Upper lobe of left lung (tissue), 6 donors: Measurements from ENCODE around the gene NFATC2. TPM values are rescaled to one million over a fixed set of nuclear protein-coding genes. Genes with fewer than 3 reads are reported as not detected.

Experiments
- ATAC-seq, 2 donors: fragments of 200-7000 bp; cut with Tn5 transposase; one replicate each; pipeline ENCODE4 v1.9.1; 2022; ENCODE audit warnings: mild to moderate bottlenecking in 2 of 2, moderate library complexity in 2 of 2; ENCODE audit not compliant: low FRiP score in 2 of 2
- DNase-seq, 2 donors: peaks; one replicate each; pipeline ENCODE4 v3.0.0-alpha.2; 2019 to 2020
- H3K27ac ChIP-seq, 4 donors: fragments of 200-600 bp; sonication (generic); one replicate each; pipeline ENCODE4 v1.5.1; 2016 to 2019
- H3K27me3 ChIP-seq, 4 donors: fragments of 200-600 bp; sonication (generic); one replicate each; pipeline ENCODE4 v1.5.1; 2017 to 2019
- H3K36me3 ChIP-seq, 4 donors: fragments of 200-600 bp; sonication (generic); one replicate each; pipeline ENCODE4 v1.5.1; 2016 to 2019
- H3K4me1 ChIP-seq, 4 donors: fragments of 200-600 bp; sonication (generic); one replicate each; pipeline ENCODE4 v1.5.1; 2018 to 2019
- H3K4me3 ChIP-seq, 4 donors: fragments of 200-600 bp; sonication (generic); one replicate each; pipeline ENCODE4 v1.5.1; 2017 to 2019; ENCODE audit warnings: mild to moderate bottlenecking in 2 of 4, moderate library complexity in 1 of 4
- H3K9me3 ChIP-seq, 4 donors: fragments of 200-600 bp; sonication (generic); one replicate each; pipeline ENCODE4 v1.5.1; 2018 to 2019
- EP300 ChIP-seq, 4 donors: sonication (generic); formaldehyde crosslinking; IDR thresholded peaks; one replicate each; pipeline ENCODE4 v1.5.1; 2017; ENCODE audit warnings: antibody characterized with exemption in 4 of 4, control low read depth in 2 of 4
- POLR2A ChIP-seq, 4 donors: fragments of 450-650 bp; IDR thresholded peaks; one replicate each; pipeline ENCODE4 v1.5.1; 2016 to 2017; ENCODE audit warnings: antibody characterized with exemption in 4 of 4, mild to moderate bottlenecking in 2 of 4
- POLR2AphosphoS5 ChIP-seq, 2 donors: sonication (generic); formaldehyde crosslinking; IDR thresholded peaks; one replicate each; pipeline ENCODE4 v1.5.1; 2017; ENCODE audit warnings: antibody characterized with exemption in 2 of 2
- WGBS, 2 donors: methylation state at CpG; one replicate each; pipeline ENCODE4 v1.1.5; 2017 to 2018; 5-methylcytosine and 5-hydroxymethylcytosine counted together
- total RNA-seq, 6 donors: library from RNA; depleted of rRNA in 4 of 6; stranded (reverse); fragments of >200 nt in 4 of 6; gene quantifications; one replicate each; pipeline versions ENCODE4 v1.1.0 to v1.2.1, GENCODE V29; 2016 to 2021
- TF ChIP-seq, protein P1 (sequence below), 6 experiments: fragments of 450-650 bp in 4 of 6; fragments of 200-600 bp in 2 of 6; sonication (generic) in 2 of 6; IDR thresholded peaks; one replicate each; pipeline ENCODE4 v1.5.1; 2016 to 2019; ENCODE audit warnings: antibody characterized with exemption in 6 of 6
- donor health status: DM: no; HTN: no; CAD: no; lungs with moderate emphysema.
- donor health status: DM: no; HTN: yes; CAD: no; lungs with severe emphysema.

NFATC2 gene
- total RNA-seq, 6 donors from 2014 or later, result 5.1 to 28.1 (median 7.6) TPM

DNA sequence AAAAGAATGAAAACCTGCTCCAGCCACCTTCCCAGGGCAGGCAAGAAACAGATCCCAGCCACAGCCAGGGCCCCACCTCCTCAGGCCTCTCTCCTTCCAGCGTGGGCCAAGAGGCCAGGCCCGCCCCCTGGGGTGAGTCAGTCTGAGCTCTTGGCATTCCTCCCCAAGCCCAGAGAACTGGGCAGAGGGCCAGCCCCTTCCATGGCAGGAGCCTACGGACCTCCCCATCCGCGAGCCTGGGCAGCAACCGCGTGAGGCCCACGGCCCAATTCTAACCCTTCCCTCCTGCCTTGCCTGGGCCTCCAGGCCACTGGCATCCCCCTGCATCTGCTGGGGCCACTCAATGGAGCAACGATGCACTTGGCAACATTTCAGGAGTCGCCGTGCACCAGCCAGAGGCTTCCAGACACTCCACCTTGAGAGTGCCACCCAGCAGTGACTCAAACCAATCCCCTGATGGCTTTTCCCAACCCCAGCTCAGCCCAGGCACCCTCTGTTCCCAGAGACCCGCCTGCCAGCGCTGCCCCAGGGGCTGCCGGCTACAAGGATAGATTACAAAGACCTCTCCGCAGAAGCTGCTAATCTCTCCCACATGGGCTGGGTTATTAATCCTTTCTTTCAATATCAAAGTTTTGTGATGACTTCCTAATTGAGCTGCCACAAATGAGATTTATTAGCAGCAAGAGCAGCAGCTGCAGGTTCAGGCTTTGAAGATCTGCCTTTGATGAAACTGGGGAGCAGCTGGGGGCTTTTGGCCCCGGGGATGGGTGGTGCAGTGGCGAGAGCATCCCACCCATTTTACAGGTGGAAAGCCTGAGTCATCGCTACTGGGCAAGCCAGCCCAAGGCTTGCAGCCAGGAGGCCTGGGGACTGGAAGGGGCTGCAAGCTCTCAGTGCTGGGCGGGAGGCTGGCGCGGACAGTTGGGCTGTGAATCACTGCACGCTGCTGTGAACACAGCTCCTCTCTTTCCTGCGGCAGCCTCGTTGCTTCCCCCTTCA lies 85.7 kb downstream of the NFATC2 start:
- ATAC-seq (peak; percentile 95), DNase-seq (peak; percentile 89 to 93)
- TF ChIP-seq, protein P1, sequence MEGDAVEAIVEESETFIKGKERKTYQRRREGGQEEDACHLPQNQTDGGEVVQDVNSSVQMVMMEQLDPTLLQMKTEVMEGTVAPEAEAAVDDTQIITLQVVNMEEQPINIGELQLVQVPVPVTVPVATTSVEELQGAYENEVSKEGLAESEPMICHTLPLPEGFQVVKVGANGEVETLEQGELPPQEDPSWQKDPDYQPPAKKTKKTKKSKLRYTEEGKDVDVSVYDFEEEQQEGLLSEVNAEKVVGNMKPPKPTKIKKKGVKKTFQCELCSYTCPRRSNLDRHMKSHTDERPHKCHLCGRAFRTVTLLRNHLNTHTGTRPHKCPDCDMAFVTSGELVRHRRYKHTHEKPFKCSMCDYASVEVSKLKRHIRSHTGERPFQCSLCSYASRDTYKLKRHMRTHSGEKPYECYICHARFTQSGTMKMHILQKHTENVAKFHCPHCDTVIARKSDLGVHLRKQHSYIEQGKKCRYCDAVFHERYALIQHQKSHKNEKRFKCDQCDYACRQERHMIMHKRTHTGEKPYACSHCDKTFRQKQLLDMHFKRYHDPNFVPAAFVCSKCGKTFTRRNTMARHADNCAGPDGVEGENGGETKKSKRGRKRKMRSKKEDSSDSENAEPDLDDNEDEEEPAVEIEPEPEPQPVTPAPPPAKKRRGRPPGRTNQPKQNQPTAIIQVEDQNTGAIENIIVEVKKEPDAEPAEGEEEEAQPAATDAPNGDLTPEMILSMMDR (IDR thresholded peaks at IDR 0.05), result no peak
- TF ChIP-seq EP300 (IDR thresholded peaks at IDR 0.05), result no peak
- TF ChIP-seq POLR2AphosphoS5 (IDR thresholded peaks at IDR 0.05), result peak; percentile 27 to 36
- no peak for TF ChIP-seq POLR2A (IDR thresholded peaks at IDR 0.05)
- Histone ChIP-seq H3K4me1 (peaks cover 5 to 15% (median 12%) of the 10 kb centered on the region in 4 donors), H3K27ac (peak overlapping the region in 3 of 4 donors; percentile 32 to 68 (median 47)), H3K36me3 (peaks cover 0 to 4% (median 0%) of the 10 kb centered on the region in 4 donors), H3K27me3 (no peaks in the 10 kb centered on the region), H3K9me3 (no peaks in the 10 kb centered on the region), H3K4me3 (peak overlapping the region in 3 of 4 donors; percentile 26 to 39 (median 35))
- 53 to 85% methylated on average over 9 to 21 of the region's 24 CpGs for WGBS, 2 donors

DNA sequence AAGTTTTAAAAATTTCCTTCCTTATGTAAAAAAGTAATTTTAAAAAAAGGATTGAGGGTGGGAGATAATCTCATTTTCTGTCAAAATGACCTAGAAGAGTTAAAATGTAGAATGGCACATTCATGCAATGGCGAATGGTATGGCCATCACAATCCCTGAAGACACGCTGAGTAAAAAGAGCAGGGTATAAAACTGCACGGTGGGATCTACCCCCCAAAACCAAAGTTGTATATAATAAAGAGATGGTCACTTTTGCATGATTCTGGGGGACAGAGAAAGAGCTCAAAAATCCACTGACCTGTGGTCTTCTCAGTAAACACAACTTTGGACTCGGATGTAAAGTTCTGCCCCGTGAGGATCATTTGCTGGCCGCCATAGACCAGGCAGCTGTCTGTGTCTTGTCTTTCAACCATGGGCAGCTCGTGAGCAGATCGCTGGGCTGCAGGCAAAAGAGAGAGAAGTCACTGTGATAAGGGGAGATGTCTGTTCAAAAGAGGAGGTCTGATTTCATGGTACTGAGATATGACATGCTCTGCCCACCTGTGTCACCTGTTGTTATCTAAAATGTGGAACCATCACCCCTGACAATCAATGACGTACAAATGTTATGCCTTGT lies 88.2 kb downstream of the NFATC2 start:
- Histone ChIP-seq H3K9me3 (no peaks in the 10 kb centered on the region), H3K36me3 (peaks cover 0 to 4% (median 0%) of the 10 kb centered on the region in 4 donors), H3K4me3 (no peak overlapping the region), H3K4me1 (peaks cover 5 to 15% (median 12%) of the 10 kb centered on the region in 4 donors), H3K27me3 (no peaks in the 10 kb centered on the region), H3K27ac (no peak overlapping the region)
- TF ChIP-seq POLR2AphosphoS5 (IDR thresholded peaks at IDR 0.05), result no peak
- TF ChIP-seq, protein P1 (IDR thresholded peaks at IDR 0.05), result no peak
- no peak for TF ChIP-seq POLR2A (IDR thresholded peaks at IDR 0.05)
- no peak for TF ChIP-seq EP300 (IDR thresholded peaks at IDR 0.05)
- DNase-seq, result no peak
- ATAC-seq, result no peak
- 92 to 95% methylated on average over 9 of the region's 9 CpGs for WGBS, 2 donors

DNA sequence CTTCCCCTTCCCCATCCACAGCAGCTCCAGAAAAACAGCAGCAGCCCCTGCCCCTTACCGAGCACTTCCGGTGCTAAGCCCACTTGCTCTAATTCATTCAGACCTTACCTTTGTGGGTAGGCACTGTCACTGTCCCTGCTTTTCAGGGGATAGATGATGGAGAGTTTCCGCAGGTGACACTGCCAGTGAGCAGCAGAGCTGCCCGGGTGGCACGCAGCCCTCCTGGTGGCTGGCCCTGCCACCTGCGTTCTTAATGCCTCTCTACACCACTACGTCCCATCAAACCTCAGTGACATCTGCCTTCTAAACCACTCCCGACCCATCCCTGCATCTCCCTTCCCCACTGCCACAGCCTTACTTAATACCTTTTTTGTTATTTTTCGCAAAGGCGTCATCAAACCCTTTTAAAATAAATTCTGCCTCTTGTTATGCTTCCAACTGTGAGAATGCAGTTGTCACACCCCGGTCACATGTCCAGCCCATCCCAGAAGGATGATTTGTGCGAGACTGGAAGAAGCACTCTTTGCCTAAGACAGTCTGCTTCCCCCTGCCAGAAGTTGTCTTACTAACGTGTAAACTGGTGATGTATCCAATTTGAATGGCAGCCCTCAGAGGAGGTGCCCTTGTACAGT lies 89.7 kb downstream of the NFATC2 start:
- H3K9me3 ChIP-seq, result no peaks in the 10 kb centered on the region
- H3K27me3 ChIP-seq, result no peaks in the 10 kb centered on the region
- WGBS, 2 donors, result 93 to 96% methylated on average over 12 to 13 of the region's 13 CpGs
- H3K27ac ChIP-seq, result no peak overlapping the region
- ATAC-seq (no peak), DNase-seq (peak in 1 of 2 donors; percentile 51)
- H3K4me1 ChIP-seq, result peaks cover 5 to 15% (median 12%) of the 10 kb centered on the region in 4 donors
- no peak overlapping the region for H3K4me3 ChIP-seq
- TF ChIP-seq, protein P1 (IDR thresholded peaks at IDR 0.05), result no peak
- TF ChIP-seq POLR2AphosphoS5 (IDR thresholded peaks at IDR 0.05) (no peak), POLR2A (IDR thresholded peaks at IDR 0.05) (no peak), EP300 (IDR thresholded peaks at IDR 0.05) (no peak)
- peaks cover 0 to 4% (median 0%) of the 10 kb centered on the region in 4 donors for H3K36me3 ChIP-seq

DNA sequence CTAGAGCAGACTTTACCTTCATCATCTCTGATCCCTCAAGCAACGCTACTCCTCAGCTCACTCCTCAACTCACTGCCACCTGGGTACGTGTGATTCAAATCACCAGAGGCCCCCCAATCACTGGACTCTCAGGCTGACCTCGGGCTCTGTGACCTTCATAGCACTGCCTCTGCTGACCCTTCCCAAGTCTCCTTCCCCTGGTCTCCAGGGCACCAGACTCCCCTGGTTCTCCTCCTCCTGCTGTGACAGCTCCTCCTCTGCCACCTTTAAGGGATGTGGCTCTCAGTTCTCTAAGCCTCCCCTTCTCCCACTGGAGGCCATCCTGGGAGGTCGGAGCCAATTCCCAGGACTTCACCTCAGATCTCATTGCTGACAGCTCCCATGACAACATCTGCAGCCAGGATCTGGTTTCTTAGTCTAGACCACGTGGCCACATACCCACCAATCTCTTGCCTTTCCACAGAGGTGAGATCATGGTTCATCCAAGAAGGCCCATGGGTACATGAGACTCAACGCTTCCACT lies 90.4 kb downstream of the NFATC2 start:
- Histone ChIP-seq H3K4me3 (no peak overlapping the region), H3K27ac (no peak overlapping the region), H3K27me3 (no peaks in the 10 kb centered on the region), H3K9me3 (no peaks in the 10 kb centered on the region), H3K36me3 (peaks cover 0 to 4% (median 0%) of the 10 kb centered on the region in 4 donors), H3K4me1 (peaks cover 5 to 13% (median 11%) of the 10 kb centered on the region in 4 donors)
- WGBS, 2 donors, result 92 to 95% methylated on average over 6 of the region's 6 CpGs
- ATAC-seq, result no peak
- DNase-seq, result no peak
- TF ChIP-seq POLR2AphosphoS5 (IDR thresholded peaks at IDR 0.05) (no peak), POLR2A (IDR thresholded peaks at IDR 0.05) (no peak), EP300 (IDR thresholded peaks at IDR 0.05) (no peak)
- TF ChIP-seq, protein P1 (IDR thresholded peaks at IDR 0.05), result no peak
